Measurements from ENCODE around the gene ASB14. TPM values are rescaled to one million over a fixed set of nuclear protein-coding genes. Genes with fewer than 3 reads are reported as not detected.

The ASB14 gene
- total RNA-seq, 1 donor from 2014 or later, result not detected

DNA sequence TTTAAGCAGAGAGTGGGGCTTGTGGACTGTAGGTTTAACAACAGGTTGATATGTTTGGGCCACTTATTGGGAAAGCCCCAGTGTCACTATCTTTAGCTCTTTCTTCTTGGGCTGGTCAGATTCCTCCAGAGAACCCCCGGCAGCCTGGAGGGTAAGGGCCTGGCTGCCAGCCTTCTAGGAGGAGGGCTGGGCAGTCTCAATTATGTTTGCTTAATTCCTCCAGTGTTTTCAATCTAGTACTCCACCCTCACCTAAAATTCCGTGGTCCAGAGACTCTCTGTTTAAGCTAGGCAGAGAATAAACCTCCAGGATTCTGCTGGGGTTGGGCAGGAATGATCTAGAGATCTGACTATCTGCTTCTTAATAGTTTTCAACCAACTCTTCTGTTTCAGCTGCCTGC, 5.3 kb downstream of the ASB14 start:
- Mint-ChIP-seq H3K27me3 (peaks cover 4% of the 10 kb centered on the region), H3K36me3 (no peaks in the 10 kb centered on the region), H3K27ac (no peak overlapping the region), H3K9me3 (no peaks in the 10 kb centered on the region), H3K4me1 (ENCODE audit: unreplicated experiment) (no peaks in the 10 kb centered on the region), H3K4me3 (no peak overlapping the region)
- TF ChIP-seq, protein P1, sequence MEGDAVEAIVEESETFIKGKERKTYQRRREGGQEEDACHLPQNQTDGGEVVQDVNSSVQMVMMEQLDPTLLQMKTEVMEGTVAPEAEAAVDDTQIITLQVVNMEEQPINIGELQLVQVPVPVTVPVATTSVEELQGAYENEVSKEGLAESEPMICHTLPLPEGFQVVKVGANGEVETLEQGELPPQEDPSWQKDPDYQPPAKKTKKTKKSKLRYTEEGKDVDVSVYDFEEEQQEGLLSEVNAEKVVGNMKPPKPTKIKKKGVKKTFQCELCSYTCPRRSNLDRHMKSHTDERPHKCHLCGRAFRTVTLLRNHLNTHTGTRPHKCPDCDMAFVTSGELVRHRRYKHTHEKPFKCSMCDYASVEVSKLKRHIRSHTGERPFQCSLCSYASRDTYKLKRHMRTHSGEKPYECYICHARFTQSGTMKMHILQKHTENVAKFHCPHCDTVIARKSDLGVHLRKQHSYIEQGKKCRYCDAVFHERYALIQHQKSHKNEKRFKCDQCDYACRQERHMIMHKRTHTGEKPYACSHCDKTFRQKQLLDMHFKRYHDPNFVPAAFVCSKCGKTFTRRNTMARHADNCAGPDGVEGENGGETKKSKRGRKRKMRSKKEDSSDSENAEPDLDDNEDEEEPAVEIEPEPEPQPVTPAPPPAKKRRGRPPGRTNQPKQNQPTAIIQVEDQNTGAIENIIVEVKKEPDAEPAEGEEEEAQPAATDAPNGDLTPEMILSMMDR (conservative IDR thresholded peaks at IDR 0.05), result no peak
- no peak for DNase-seq (ENCODE audit: extremely low spot score, unreplicated experiment)

DNA sequence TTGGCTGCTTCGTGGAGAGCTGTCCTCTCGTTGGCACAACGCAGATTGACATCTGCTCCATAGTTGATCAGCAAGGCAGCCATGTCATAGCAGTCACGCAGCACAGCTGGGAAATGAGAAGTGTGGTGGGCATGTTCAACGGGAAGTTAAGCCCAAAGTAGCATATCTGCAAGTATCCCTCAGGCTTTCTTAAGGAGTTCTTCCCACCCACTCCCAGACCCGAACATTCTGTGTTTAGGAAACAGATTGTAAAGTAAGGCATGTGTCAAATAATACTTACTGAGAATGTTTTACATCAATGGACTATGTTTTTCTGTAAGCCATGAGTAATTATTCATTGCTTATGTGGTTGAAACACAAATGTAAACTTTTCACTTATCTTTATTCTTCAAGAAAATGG, 9.2 kb downstream of the ASB14 start:
- TF ChIP-seq, protein P1 (conservative IDR thresholded peaks at IDR 0.05), result no peak
- H3K27ac Mint-ChIP-seq, result no peak overlapping the region
- H3K9me3 Mint-ChIP-seq, result peaks cover 6% of the 10 kb centered on the region
- H3K27me3 Mint-ChIP-seq, result peaks cover 8% of the 10 kb centered on the region
- H3K4me1 Mint-ChIP-seq (ENCODE audit: unreplicated experiment), result no peaks in the 10 kb centered on the region
- H3K4me3 Mint-ChIP-seq, result no peak overlapping the region
- no peak for DNase-seq (ENCODE audit: extremely low spot score, unreplicated experiment)
- no peaks in the 10 kb centered on the region for H3K36me3 Mint-ChIP-seq

DNA sequence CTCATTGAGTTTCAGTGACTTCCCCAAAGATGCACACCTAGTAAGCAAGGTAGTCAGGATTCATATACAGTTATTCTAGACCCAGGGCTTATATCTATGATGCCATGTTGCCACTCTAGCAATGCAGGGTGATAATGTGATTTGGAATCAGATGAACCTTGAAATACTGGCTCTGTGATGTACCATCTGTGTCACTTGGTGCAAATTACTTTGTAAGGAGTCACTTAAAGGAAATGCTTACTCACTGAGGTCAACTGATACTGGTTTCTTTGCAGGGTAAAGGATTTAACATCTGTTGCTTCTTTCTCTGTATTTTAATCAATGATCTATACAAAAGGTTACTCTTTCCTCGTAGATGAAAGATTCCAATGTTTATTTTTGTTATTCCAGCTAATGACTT, 10.8 kb downstream of the ASB14 start:
- no peak for DNase-seq (ENCODE audit: extremely low spot score, unreplicated experiment)
- Mint-ChIP-seq H3K27ac (no peak overlapping the region), H3K9me3 (peaks cover 6% of the 10 kb centered on the region)

DNA sequence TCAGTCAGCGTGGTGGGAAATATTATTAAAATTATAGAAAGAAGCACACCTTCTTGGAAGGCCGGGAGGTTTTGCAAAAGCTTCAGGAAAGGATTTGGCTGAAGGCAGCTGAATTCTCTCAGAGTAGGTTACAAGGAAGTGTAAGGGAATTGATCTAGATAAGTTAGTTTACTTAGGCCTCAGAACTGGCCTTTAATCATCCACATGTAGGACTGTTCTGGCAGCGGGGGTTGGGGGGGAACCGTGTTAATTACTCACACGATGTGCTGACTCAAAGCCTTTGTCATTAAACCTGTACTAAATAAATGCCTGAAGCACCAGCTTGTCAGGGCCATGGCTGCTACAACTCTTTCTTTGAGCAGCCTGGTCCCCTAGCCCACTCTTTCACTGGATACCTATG, 12.8 kb downstream of the ASB14 start:
- TF ChIP-seq, protein P1 (conservative IDR thresholded peaks at IDR 0.05), result no peak
- H3K27me3 Mint-ChIP-seq, result peaks cover 8% of the 10 kb centered on the region
- H3K9me3 Mint-ChIP-seq, result peaks cover 6% of the 10 kb centered on the region
- no peak for DNase-seq (ENCODE audit: extremely low spot score, unreplicated experiment)
- no peak overlapping the region for H3K27ac Mint-ChIP-seq
- H3K36me3 Mint-ChIP-seq, result peaks cover 6% of the 10 kb centered on the region
- no peaks in the 10 kb centered on the region for H3K4me1 Mint-ChIP-seq (ENCODE audit: unreplicated experiment)
- no peak overlapping the region for H3K4me3 Mint-ChIP-seq

More for the DNA sequence above, 10.8 kb downstream of the ASB14 start:
- Mint-ChIP-seq H3K36me3 (peaks cover 4% of the 10 kb centered on the region), H3K4me1 (ENCODE audit: unreplicated experiment) (no peaks in the 10 kb centered on the region), H3K4me3 (no peak overlapping the region), H3K27me3 (peaks cover 8% of the 10 kb centered on the region)
- TF ChIP-seq, protein P1 (conservative IDR thresholded peaks at IDR 0.05), result no peak

DNA sequence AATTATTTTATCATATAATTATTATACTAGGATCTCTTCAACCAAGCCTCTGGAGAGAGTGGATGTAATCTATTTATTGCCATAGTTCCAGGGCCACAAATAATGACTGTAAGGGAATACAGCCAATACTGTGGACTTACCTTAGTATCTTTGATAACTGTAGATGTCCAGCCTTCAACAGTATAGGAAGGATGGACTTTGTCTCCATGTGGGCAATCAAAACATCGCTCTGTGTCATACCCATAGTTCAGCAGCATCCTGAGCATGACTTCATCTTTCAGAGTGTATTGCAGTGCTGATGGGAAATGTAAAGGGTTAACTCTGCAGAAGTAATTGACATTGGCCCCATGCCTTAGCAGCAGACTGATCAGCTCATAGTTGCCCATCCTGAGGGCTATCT, 14.2 kb downstream of the ASB14 start:
- no peak for DNase-seq (ENCODE audit: extremely low spot score, unreplicated experiment)
- no peaks in the 10 kb centered on the region for H3K4me1 Mint-ChIP-seq (ENCODE audit: unreplicated experiment)
- peaks cover 6% of the 10 kb centered on the region for H3K9me3 Mint-ChIP-seq
- no peak overlapping the region for H3K27ac Mint-ChIP-seq
- H3K27me3 Mint-ChIP-seq, result peaks cover 4% of the 10 kb centered on the region
- H3K4me3 Mint-ChIP-seq, result no peak overlapping the region
- peaks cover 6% of the 10 kb centered on the region for H3K36me3 Mint-ChIP-seq
- TF ChIP-seq, protein P1 (conservative IDR thresholded peaks at IDR 0.05), result no peak

DNA sequence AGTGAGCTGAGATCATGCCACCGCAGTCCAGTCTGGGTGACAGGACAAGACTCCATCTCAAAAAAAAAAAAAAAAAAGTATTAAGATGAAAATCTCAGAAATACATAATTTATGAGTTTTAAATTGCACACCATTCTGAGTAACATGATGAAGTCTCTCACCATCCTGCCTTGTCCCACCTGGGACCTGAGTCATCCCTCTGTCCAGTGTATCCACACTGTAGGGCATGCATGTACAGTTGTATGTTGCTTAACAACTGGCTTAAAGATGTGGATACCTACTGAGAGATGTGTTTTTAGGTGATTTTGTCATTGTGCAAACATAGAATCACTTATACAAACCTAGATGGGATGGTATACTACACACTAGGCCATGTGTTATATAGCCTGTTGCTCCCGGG, 17.1 kb downstream of the ASB14 start:
- Mint-ChIP-seq H3K27me3 (no peaks in the 10 kb centered on the region), H3K27ac (no peak overlapping the region), H3K4me3 (no peak overlapping the region), H3K9me3 (no peaks in the 10 kb centered on the region), H3K36me3 (peaks cover 14% of the 10 kb centered on the region), H3K4me1 (ENCODE audit: unreplicated experiment) (no peaks in the 10 kb centered on the region)
- DNase-seq (ENCODE audit: extremely low spot score, unreplicated experiment), result no peak
- TF ChIP-seq, protein P1 (conservative IDR thresholded peaks at IDR 0.05), result no peak
